ENCODE measurements around the gene CCN2.

Gene CCN2

DNA sequence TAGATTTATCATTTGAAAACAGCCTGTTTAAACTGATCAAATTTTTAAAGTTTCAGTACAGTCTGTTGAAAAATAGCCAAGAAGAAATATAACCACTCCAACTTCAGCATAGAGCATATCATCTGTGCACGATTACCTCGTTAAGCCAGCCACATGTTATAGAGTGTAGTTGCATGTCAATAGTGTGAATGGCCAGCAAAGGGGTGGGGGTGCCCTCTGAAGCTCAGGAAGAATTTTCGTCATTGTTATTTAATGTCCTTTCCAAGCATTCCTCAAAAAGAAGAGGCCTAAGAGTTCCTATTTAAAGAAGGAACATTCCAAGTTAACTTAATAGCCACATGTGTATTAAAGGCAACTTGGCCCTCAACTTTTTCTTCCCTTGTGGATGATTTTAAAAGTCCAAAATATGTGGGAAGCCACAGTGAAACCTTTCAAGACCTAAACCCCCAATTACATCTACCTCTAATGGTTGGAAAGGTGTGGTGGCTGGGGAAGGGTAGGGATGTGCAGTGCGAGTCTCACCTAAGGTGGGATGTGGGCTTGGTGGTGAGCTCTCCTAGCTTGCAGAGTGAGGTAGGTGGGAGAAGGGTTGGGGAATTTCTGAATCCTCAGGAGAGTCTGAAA is 1.8 kb upstream of the CCN2 start:
- H3K4me3 ChIP-seq (ENCODE audit: low read depth, low read length, poor library complexity, severe bottlenecking) = no peak overlapping the region
- no peaks in the 10 kb centered on the region for H3K4me1 ChIP-seq (ENCODE audit: insufficient read depth, low read length, severe bottlenecking)
- TF ChIP-seq EZH2 (IDR thresholded peaks at IDR 0.05; ENCODE audit: borderline replicate concordance, low read length) (no peak), CTCF (IDR thresholded peaks at IDR 0.05; ENCODE audit: low read length) (no peak)
- H3K36me3 ChIP-seq (ENCODE audit: insufficient read depth, low read length) = no peaks in the 10 kb centered on the region
- H3K27ac ChIP-seq (ENCODE audit: low read depth, low read length, poor library complexity, severe bottlenecking) = no peak overlapping the region
- no peaks in the 10 kb centered on the region for H4K20me1 ChIP-seq (ENCODE audit: insufficient read depth, low read length)
- H3K4me2 ChIP-seq (ENCODE audit: low read length) = no peak overlapping the region
- no peaks in the 10 kb centered on the region for H3K9me2 ChIP-seq (ENCODE audit: low read depth, low read length)
- no peak overlapping the region for H2AFZ ChIP-seq (ENCODE audit: low read length)
- H3F3A ChIP-seq (ENCODE audit: insufficient read depth, low read length) = no peaks in the 10 kb centered on the region
- no peaks in the 10 kb centered on the region for H3K79me2 ChIP-seq (ENCODE audit: insufficient read depth, low read length)
- H3K9ac ChIP-seq (ENCODE audit: low read length) = no peak overlapping the region
- no peaks in the 10 kb centered on the region for H3K9me3 ChIP-seq (ENCODE audit: low read length)
- H3K27me3 ChIP-seq (ENCODE audit: insufficient read depth, low read length) = no peaks in the 10 kb centered on the region; the same call in 1 of the 2 replicates

DNA sequence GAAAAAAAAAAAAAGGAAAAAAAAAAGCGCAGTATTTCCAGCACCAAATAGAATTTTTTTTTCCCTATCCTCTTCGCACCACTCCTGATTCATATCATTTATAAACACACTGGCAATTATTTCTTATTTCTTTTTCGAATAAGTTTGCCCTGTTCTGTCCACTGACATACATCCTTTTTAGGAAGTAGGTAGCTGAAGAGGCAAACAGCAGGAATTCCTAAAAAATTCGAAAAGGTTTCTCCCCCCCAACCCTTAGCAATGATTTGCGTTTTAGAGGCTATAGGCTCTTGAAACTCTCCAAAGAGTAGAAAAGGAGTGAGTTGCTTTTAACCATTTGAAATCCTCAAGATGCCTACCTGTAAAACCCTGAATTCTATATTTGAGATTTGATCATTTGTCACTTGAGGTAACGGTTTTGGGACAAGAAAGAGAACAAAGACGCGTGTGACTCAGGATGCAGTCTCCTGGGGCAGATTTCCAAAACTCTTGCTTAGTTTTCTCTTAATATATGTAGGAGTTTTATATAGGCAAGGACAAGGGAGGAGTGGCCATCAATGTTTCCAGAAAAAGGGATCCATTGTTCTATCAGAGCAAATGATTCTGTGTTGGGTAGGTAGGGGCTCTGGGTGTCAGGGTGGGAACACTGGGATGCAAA is 531 bp upstream of the CCN2 start:
- Histone ChIP-seq H3K27ac (ENCODE audit: low read depth, low read length, poor library complexity, severe bottlenecking) (no peak overlapping the region), H3F3A (ENCODE audit: insufficient read depth, low read length) (no peaks in the 10 kb centered on the region), H3K27me3 (ENCODE audit: insufficient read depth, low read length) (no peaks in the 10 kb centered on the region), H3K4me1 (ENCODE audit: insufficient read depth, low read length, severe bottlenecking) (no peaks in the 10 kb centered on the region), H3K4me2 (ENCODE audit: low read length) (no peak overlapping the region), H3K4me3 (ENCODE audit: low read depth, low read length, poor library complexity, severe bottlenecking) (no peak overlapping the region), H3K36me3 (ENCODE audit: insufficient read depth, low read length) (no peaks in the 10 kb centered on the region), H3K79me2 (ENCODE audit: insufficient read depth, low read length) (no peaks in the 10 kb centered on the region), H4K20me1 (ENCODE audit: insufficient read depth, low read length) (no peaks in the 10 kb centered on the region), H3K9me3 (ENCODE audit: low read length) (no peaks in the 10 kb centered on the region), H3K9ac (ENCODE audit: low read length) (no peak overlapping the region), H3K9me2 (ENCODE audit: low read depth, low read length) (no peaks in the 10 kb centered on the region), H2AFZ (ENCODE audit: low read length) (no peak overlapping the region)
- TF ChIP-seq EZH2 (IDR thresholded peaks at IDR 0.05; ENCODE audit: borderline replicate concordance, low read length) = no peak
- no peak for TF ChIP-seq CTCF (IDR thresholded peaks at IDR 0.05; ENCODE audit: low read length)

DNA sequence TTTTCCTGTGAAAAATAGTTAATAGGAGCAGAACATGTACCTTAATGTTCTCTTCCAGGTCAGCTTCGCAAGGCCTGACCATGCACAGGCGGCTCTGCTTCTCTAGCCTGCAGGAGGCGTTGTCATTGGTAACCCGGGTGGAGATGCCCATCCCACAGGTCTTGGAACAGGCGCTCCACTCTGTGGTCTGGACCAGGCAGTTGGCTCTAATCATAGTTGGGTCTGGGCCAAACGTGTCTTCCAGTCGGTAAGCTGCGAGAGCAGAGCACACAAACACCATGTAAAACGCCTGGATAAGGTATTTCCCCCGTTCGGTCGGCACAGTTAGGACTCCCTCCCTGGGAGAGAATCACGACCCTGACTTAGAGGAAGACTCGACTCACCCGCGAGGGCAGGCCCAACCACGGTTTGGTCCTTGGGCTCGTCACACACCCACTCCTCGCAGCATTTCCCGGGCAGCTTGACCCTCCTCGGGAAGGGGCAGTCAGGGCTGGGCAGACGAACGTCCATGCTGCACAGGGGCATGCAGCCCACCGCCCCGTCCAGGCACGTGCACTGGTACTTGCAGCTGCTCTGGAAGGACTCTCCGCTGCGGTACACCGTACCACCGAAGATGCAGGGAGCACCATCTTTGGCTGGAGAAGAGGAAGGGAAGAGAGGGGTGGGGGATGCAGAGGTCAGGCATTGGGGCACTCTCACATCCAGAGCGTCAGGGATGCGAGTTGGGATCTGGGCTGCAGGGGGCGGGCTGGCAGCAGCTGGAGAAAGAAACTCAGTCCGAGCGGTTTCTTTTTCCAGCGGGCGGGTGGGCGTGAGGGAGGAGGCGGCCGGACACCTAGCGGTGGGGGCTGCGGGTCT is 1.0 kb downstream of the CCN2 start:
- Histone ChIP-seq H3K9ac (ENCODE audit: low read length) (no peak overlapping the region), H4K20me1 (ENCODE audit: insufficient read depth, low read length) (no peaks in the 10 kb centered on the region), H3K4me3 (ENCODE audit: low read depth, low read length, poor library complexity, severe bottlenecking) (no peak overlapping the region), H3F3A (ENCODE audit: insufficient read depth, low read length) (no peaks in the 10 kb centered on the region), H2AFZ (ENCODE audit: low read length) (no peak overlapping the region), H3K36me3 (ENCODE audit: insufficient read depth, low read length) (no peaks in the 10 kb centered on the region), H3K27me3 (ENCODE audit: insufficient read depth, low read length) (no peaks in the 10 kb centered on the region), H3K4me1 (ENCODE audit: insufficient read depth, low read length, severe bottlenecking) (no peaks in the 10 kb centered on the region), H3K27ac (ENCODE audit: low read depth, low read length, poor library complexity, severe bottlenecking) (no peak overlapping the region), H3K9me3 (ENCODE audit: low read length) (no peaks in the 10 kb centered on the region), H3K9me2 (ENCODE audit: low read depth, low read length) (no peaks in the 10 kb centered on the region), H3K79me2 (ENCODE audit: insufficient read depth, low read length) (no peaks in the 10 kb centered on the region), H3K4me2 (ENCODE audit: low read length) (no peak overlapping the region)
- no peak for TF ChIP-seq EZH2 (IDR thresholded peaks at IDR 0.05; ENCODE audit: borderline replicate concordance, low read length)
